Measurements from ENCODE around the gene UST. TPM values are rescaled to one million over a fixed set of nuclear protein-coding genes. Genes with fewer than 3 reads are reported as not detected.
A peak's percentile ranks its signal among the peaks of the same experiment; 100 is the strongest.

The UST gene
- total RNA-seq, 2 experiments from 2014 or later, result 3.7 to 4.9 TPM

GRCh38 chr6:149074832-149075258 lies 328.0 kb downstream of the UST start:
- Mint-ChIP-seq H3K4me3 (no peak overlapping the region), H3K27me3 (no peaks in the 10 kb centered on the region), H3K4me1 (ENCODE audit: low read depth) (peaks cover 35% of the 10 kb centered on the region), H3K9me3 (no peaks in the 10 kb centered on the region), H3K27ac (no peak overlapping the region), H3K36me3 (peaks cover 2% of the 10 kb centered on the region)
- ChIA-PET CTCF (interaction anchor here (0.7 to 3.6 kb wide), 5 partner anchors 8 to 357 kb away, joined by 3 to 29 read pairs (median 13); no protein-coding TSS in a partner anchor), POLR2A (interaction anchor here (1.0 to 3.7 kb wide), 7 partner anchors 9 to 264 kb away, joined by 3 to 62 read pairs (median 17); no protein-coding TSS in a partner anchor)
- DNase-seq, result no peak
- intact Hi-C loops (cut with micrococcal nuclease), result loop anchor here (1.0 kb wide), 1 partner anchor 30 kb away; no protein-coding TSS in a partner anchor

GRCh38 chr6:149075616-149076354 lies 329.0 kb downstream of the UST start:
- CTCF ChIA-PET, result interaction anchor here (0.6 to 3.6 kb wide), 11 partner anchors 9 to 356 kb away, joined by 3 to 29 read pairs (median 5); no protein-coding TSS in a partner anchor
- peak overlapping the region; percentile 93 for H3K27ac Mint-ChIP-seq
- H3K9me3 Mint-ChIP-seq, result no peaks in the 10 kb centered on the region
- POLR2A ChIA-PET, result interaction anchor here (0.5 to 3.7 kb wide), 13 partner anchors 9 to 451 kb away, joined by 3 to 62 read pairs (median 7); partner anchors contain the start of gene TAB2
- peaks cover 40% of the 10 kb centered on the region for H3K4me1 Mint-ChIP-seq (ENCODE audit: low read depth)
- H3K4me3 Mint-ChIP-seq, result peak overlapping the region; percentile 7
- intact Hi-C loops (cut with micrococcal nuclease), result loop anchor here (1.0 to 2.0 kb wide), 4 partner anchors 15 to 243 kb away; no protein-coding TSS in a partner anchor
- peaks cover 2% of the 10 kb centered on the region for H3K36me3 Mint-ChIP-seq
- no peaks in the 10 kb centered on the region for H3K27me3 Mint-ChIP-seq
- peak; percentile 51 for DNase-seq

- H3K4me3 Mint-ChIP-seq, result peak overlapping the region; percentile 7
- CTCF ChIA-PET, result interaction anchor here (0.6 to 3.6 kb wide), 12 partner anchors 8 to 356 kb away, joined by 3 to 29 read pairs (median 3); no protein-coding TSS in a partner anchor
- H3K27me3 Mint-ChIP-seq, result no peaks in the 10 kb centered on the region
- no peak for DNase-seq
- H3K27ac Mint-ChIP-seq, result peak overlapping the region; percentile 93
- peaks cover 46% of the 10 kb centered on the region for H3K4me1 Mint-ChIP-seq (ENCODE audit: low read depth)
- H3K9me3 Mint-ChIP-seq, result no peaks in the 10 kb centered on the region
- POLR2A ChIA-PET, result interaction anchor here (0.9 to 3.7 kb wide), 12 partner anchors 9 to 242 kb away, joined by 3 to 62 read pairs (median 8); partner anchors contain the start of gene TAB2
- intact Hi-C loops (cut with micrococcal nuclease), result loop anchor here (2.0 kb wide), 3 partner anchors 16 to 242 kb away; no protein-coding TSS in a partner anchor
- peaks cover 2% of the 10 kb centered on the region for H3K36me3 Mint-ChIP-seq
These were observed 329.5 kb downstream of the UST start for GRCh38 chr6:149076355-149076734.

- H3K9me3 Mint-ChIP-seq, result no peaks in the 10 kb centered on the region
- POLR2A ChIA-PET, result interaction anchor here (0.7 to 3.7 kb wide), 10 partner anchors 11 to 241 kb away, joined by 3 to 62 read pairs (median 6); partner anchors contain the start of gene TAB2
- H3K36me3 Mint-ChIP-seq, result peaks cover 2% of the 10 kb centered on the region
- intact Hi-C loops (cut with micrococcal nuclease), result loop anchor here (1.0 to 2.0 kb wide), 5 partner anchors 11 to 242 kb away; no protein-coding TSS in a partner anchor
- peak; percentile 50 for DNase-seq
- H3K4me1 Mint-ChIP-seq (ENCODE audit: low read depth), result peaks cover 54% of the 10 kb centered on the region
- CTCF ChIA-PET, result interaction anchor here (0.7 to 3.6 kb wide), 11 partner anchors 8 to 355 kb away, joined by 3 to 29 read pairs (median 3); no protein-coding TSS in a partner anchor
- H3K4me3 Mint-ChIP-seq, result peak overlapping the region; percentile 41
- H3K27ac Mint-ChIP-seq, result peak overlapping the region; percentile 93
- H3K27me3 Mint-ChIP-seq, result no peaks in the 10 kb centered on the region
These were observed 330.4 kb downstream of the UST start for GRCh38 chr6:149077208-149077607.

- no peak for DNase-seq
- intact Hi-C loops (cut with micrococcal nuclease), result no loop called here
- Mint-ChIP-seq H3K4me1 (ENCODE audit: low read depth) (peaks cover 65% of the 10 kb centered on the region), H3K36me3 (peaks cover 2% of the 10 kb centered on the region), H3K27ac (no peak overlapping the region), H3K4me3 (no peak overlapping the region), H3K9me3 (no peaks in the 10 kb centered on the region), H3K27me3 (no peaks in the 10 kb centered on the region)
- POLR2A ChIA-PET, result interaction anchor here (1.0 to 3.7 kb wide), 2 partner anchors 46 to 194 kb away, joined by 4 to 62 read pairs; no protein-coding TSS in a partner anchor
- CTCF ChIA-PET, result interaction anchor here (0.8 to 0.9 kb wide), 3 partner anchors 33 to 343 kb away, joined by 3 read pairs; no protein-coding TSS in a partner anchor
These were observed 331.5 kb downstream of the UST start for GRCh38 chr6:149078211-149078782.

- no peaks in the 10 kb centered on the region for H3K9me3 Mint-ChIP-seq
- POLR2A ChIA-PET, result interaction anchor here (1.4 kb wide), 1 partner anchor 75 kb away, joined by 3 read pairs; no protein-coding TSS in a partner anchor
These were observed 332.6 kb downstream of the UST start for GRCh38 chr6:149079456-149079855.

GRCh38 chr6:149079911-149080491 lies 333.2 kb downstream of the UST start:
- CTCF ChIA-PET, result interaction anchor here (1.0 to 2.6 kb wide), 6 partner anchors 44 to 351 kb away, joined by 3 to 29 read pairs (median 4); no protein-coding TSS in a partner anchor
- POLR2A ChIA-PET, result interaction anchor here (1.4 kb wide), 1 partner anchor 74 kb away, joined by 3 read pairs; no protein-coding TSS in a partner anchor
- no peak for DNase-seq
- no peaks in the 10 kb centered on the region for H3K27me3 Mint-ChIP-seq
- peaks cover 82% of the 10 kb centered on the region for H3K4me1 Mint-ChIP-seq (ENCODE audit: low read depth)
- no peaks in the 10 kb centered on the region for H3K9me3 Mint-ChIP-seq
- peak overlapping the region; percentile 33 for H3K27ac Mint-ChIP-seq
- H3K36me3 Mint-ChIP-seq, result no peaks in the 10 kb centered on the region
- intact Hi-C loops (cut with micrococcal nuclease), result loop anchor here (5.0 kb wide), 1 partner anchor 257 kb away; no protein-coding TSS in a partner anchor
- no peak overlapping the region for H3K4me3 Mint-ChIP-seq

More at GRCh38 chr6:149079456-149079855, 332.6 kb downstream of the UST start:
- Mint-ChIP-seq H3K4me1 (ENCODE audit: low read depth) (peaks cover 77% of the 10 kb centered on the region), H3K4me3 (no peak overlapping the region), H3K27me3 (no peaks in the 10 kb centered on the region), H3K36me3 (no peaks in the 10 kb centered on the region), H3K27ac (peak overlapping the region; percentile 33)
- intact Hi-C loops (cut with micrococcal nuclease), result no loop called here
- CTCF ChIA-PET, result interaction anchor here (1.0 to 2.6 kb wide), 5 partner anchors 43 to 351 kb away, joined by 3 to 29 read pairs (median 4); no protein-coding TSS in a partner anchor
- DNase-seq, result no peak

- Mint-ChIP-seq H3K36me3 (no peaks in the 10 kb centered on the region), H3K9me3 (no peaks in the 10 kb centered on the region), H3K4me1 (ENCODE audit: low read depth) (peaks cover 84% of the 10 kb centered on the region), H3K4me3 (no peak overlapping the region), H3K27ac (no peak overlapping the region), H3K27me3 (no peaks in the 10 kb centered on the region)
- intact Hi-C loops (cut with micrococcal nuclease), result loop anchor here (5.0 kb wide), 1 partner anchor 257 kb away; no protein-coding TSS in a partner anchor
- POLR2A ChIA-PET, result interaction anchor here (0.8 to 1.4 kb wide), 2 partner anchors 14 to 74 kb away, joined by 3 read pairs; no protein-coding TSS in a partner anchor
- DNase-seq, result no peak
- CTCF ChIA-PET, result interaction anchor here (0.9 to 2.6 kb wide), 6 partner anchors 44 to 353 kb away, joined by 3 to 29 read pairs (median 4); no protein-coding TSS in a partner anchor
These were observed 333.7 kb downstream of the UST start for GRCh38 chr6:149080511-149080910.

GRCh38 chr6:149081281-149081680 lies 334.5 kb downstream of the UST start:
- DNase-seq, result no peak
- no peaks in the 10 kb centered on the region for H3K27me3 Mint-ChIP-seq
- intact Hi-C loops (cut with micrococcal nuclease), result loop anchor here (5.0 kb wide), 1 partner anchor 256 kb away; no protein-coding TSS in a partner anchor
- H3K4me1 Mint-ChIP-seq (ENCODE audit: low read depth), result peaks cover 84% of the 10 kb centered on the region
- no peaks in the 10 kb centered on the region for H3K9me3 Mint-ChIP-seq
- ChIA-PET POLR2A (interaction anchor here (0.8 kb wide), 1 partner anchor 13 kb away, joined by 3 read pairs; no protein-coding TSS in a partner anchor), CTCF (interaction anchor here (0.9 to 2.6 kb wide), 4 partner anchors 45 to 352 kb away, joined by 3 to 29 read pairs (median 5); no protein-coding TSS in a partner anchor)
- H3K36me3 Mint-ChIP-seq, result no peaks in the 10 kb centered on the region
- no peak overlapping the region for H3K4me3 Mint-ChIP-seq
- H3K27ac Mint-ChIP-seq, result no peak overlapping the region

GRCh38 chr6:149082320-149082719 lies 335.5 kb downstream of the UST start:
- intact Hi-C loops (cut with micrococcal nuclease), result loop anchor here (1.0 to 5.0 kb wide), 5 partner anchors 50 to 434 kb away; no protein-coding TSS in a partner anchor
- H3K4me3 Mint-ChIP-seq, result no peak overlapping the region
- ChIA-PET POLR2A (interaction anchor here (1.6 kb wide), 1 partner anchor 235 kb away, joined by 3 read pairs; the partner anchor contains the start of gene TAB2), CTCF (interaction anchor here (0.6 to 4.5 kb wide), 34 partner anchors 13 to 463 kb away, joined by 3 to 68 read pairs (median 4); partner anchors contain the start of gene PPIL4)
- peak overlapping the region; percentile 26 for H3K27ac Mint-ChIP-seq
- H3K4me1 Mint-ChIP-seq (ENCODE audit: low read depth), result peaks cover 79% of the 10 kb centered on the region
- H3K36me3 Mint-ChIP-seq, result no peaks in the 10 kb centered on the region
- no peaks in the 10 kb centered on the region for H3K9me3 Mint-ChIP-seq
- peak; percentile 93 for DNase-seq
- H3K27me3 Mint-ChIP-seq, result no peaks in the 10 kb centered on the region
